IMR-90 (cell line): Measurements from ENCODE around the gene FOXB1. TPM values are rescaled to one million over a fixed set of nuclear protein-coding genes. Genes with fewer than 3 reads are reported as not detected.

Experiments used
- ATAC-seq: fragments of 200-7000 bp; cut with Tn5 transposase; 2 replicates; pipeline ENCODE4 v1.9.1; 2020; ENCODE audit warnings: low read depth, mild to moderate bottlenecking, moderate library complexity
- BruUV-seq: library from RNA; stranded (reverse); fragments of 400-500 nt; replicated peaks from 2 replicates; lab custom pipeline; 2021; lab: Mats Ljungman, UMichigan
- CTCF ChIA-PET: fragments of 300-600 bp; formaldehyde crosslinking; extraction: SDS; loops from one replicate; lab custom pipeline; 2021; ENCODE audit warnings: antibody characterized with exemption; lab: Yijun Ruan, JAX
- POLR2A ChIA-PET: fragments of 300-600 bp; sonication (Branson Sonifier 250); formaldehyde crosslinking; loops from one replicate; lab custom pipeline; 2022; ENCODE audit warnings: antibody characterized with exemption; ENCODE audit not compliant: unreplicated experiment; lab: Charles Lee
- DNase-seq: peaks from one replicate; pipeline ENCODE4 v3.0.0; 2013
- H2AFZ ChIP-seq: replicated peaks from 2 replicates; pipeline ENCODE3; 2013; ENCODE audit warnings: low read length, mild to moderate bottlenecking; ENCODE audit not compliant: poor library complexity
- H2AK5ac ChIP-seq: 2 replicates; pipeline ENCODE4 v1.6.1; 2013; ENCODE audit warnings: low read depth, low read length, inconsistent platforms
- H2AK9ac ChIP-seq: replicated peaks from 2 replicates; pipeline ENCODE3; 2013; ENCODE audit warnings: mild to moderate bottlenecking, low read depth, low read length, moderate library complexity; ENCODE audit not compliant: poor library complexity
- H2BK120ac ChIP-seq: 2 replicates; pipeline ENCODE4 v1.6.1; 2013; ENCODE audit warnings: low read depth, low read length, inconsistent platforms
- H2BK15ac ChIP-seq: 3 replicates; pipeline ENCODE4 v1.6.1; 2013; ENCODE audit warnings: low read depth, low read length, inconsistent platforms
- H2BK20ac ChIP-seq: 2 replicates; pipeline ENCODE4 v1.6.1; 2013; ENCODE audit warnings: low read depth, mild to moderate bottlenecking, inconsistent platforms, low read length, moderate library complexity
- H2BK5ac ChIP-seq: 2 replicates; pipeline ENCODE4 v1.6.1; 2013; ENCODE audit warnings: mild to moderate bottlenecking, low read depth, low read length, inconsistent platforms; ENCODE audit not compliant: poor library complexity, severe bottlenecking
- H3K14ac ChIP-seq: replicated peaks from 2 replicates; pipeline ENCODE4 v1.6.1; 2013; ENCODE audit warnings: low read depth, low read length, inconsistent platforms
- H3K18ac ChIP-seq: 2 replicates; pipeline ENCODE4 v1.6.1; 2013; ENCODE audit warnings: low read depth, low read length, control low read depth
- H3K23ac ChIP-seq: 2 replicates; pipeline ENCODE4 v1.6.1; 2013; ENCODE audit warnings: low read depth, low read length, inconsistent platforms
- H3K27ac ChIP-seq: 2 replicates; pipeline ENCODE4 v1.5.1; 2013; ENCODE audit warnings: mild to moderate bottlenecking, control low read depth, low read length; ENCODE audit not compliant: insufficient read depth
- H3K27me3 ChIP-seq: 2 replicates; pipeline ENCODE4 v1.6.1; 2013; ENCODE audit warnings: low read length; ENCODE audit not compliant: control insufficient read depth, insufficient read depth
- H3K36me3 ChIP-seq: 2 replicates; pipeline ENCODE4 v1.6.1; 2013; ENCODE audit warnings: low read length, mixed read lengths; ENCODE audit not compliant: control insufficient read depth, insufficient read depth
- H3K4ac ChIP-seq: 2 replicates; pipeline ENCODE4 v1.6.1; 2013; ENCODE audit warnings: low read depth, low read length, inconsistent platforms
- H3K4me1 ChIP-seq: 2 replicates; pipeline ENCODE4 v1.6.1; 2013; ENCODE audit warnings: low read length, mixed read lengths; ENCODE audit not compliant: control insufficient read depth, insufficient read depth
- H3K4me2 ChIP-seq: 2 replicates; pipeline ENCODE4 v1.6.1; 2013; ENCODE audit warnings: low read depth, mild to moderate bottlenecking, control low read depth, low read length, moderate library complexity
- H3K4me3 ChIP-seq: 2 replicates; pipeline ENCODE4 v1.5.1; 2013; ENCODE audit warnings: low read depth, mild to moderate bottlenecking, control low read depth, low read length, moderate library complexity; ENCODE audit not compliant: insufficient read depth
- H3K56ac ChIP-seq: 2 replicates; pipeline ENCODE4 v1.6.1; 2013; ENCODE audit warnings: low read length, inconsistent platforms; ENCODE audit not compliant: insufficient read depth; ENCODE audit errors: extremely low read depth
- H3K79me1 ChIP-seq, 2 experiments: 2 replicates each; pipeline ENCODE4 v1.6.1; 2013; ENCODE audit warnings: low read length in 2 of 2, inconsistent platforms in 1 of 2, low read depth in 1 of 2
- H3K9ac ChIP-seq: 2 replicates; pipeline ENCODE4 v1.6.1; 2013; ENCODE audit warnings: low read depth, low read length, control low read depth
- H3K9me1 ChIP-seq: 2 replicates; pipeline ENCODE4 v1.6.1; 2013; ENCODE audit warnings: low read length, inconsistent platforms; ENCODE audit not compliant: insufficient read depth
- H3K9me3 ChIP-seq: 2 replicates; pipeline ENCODE4 v1.6.1; 2013; ENCODE audit warnings: low read length; ENCODE audit not compliant: control insufficient read depth, insufficient read depth
- H4K20me1 ChIP-seq: 2 replicates; pipeline ENCODE4 v1.6.1; 2013; ENCODE audit warnings: low read length, inconsistent platforms; ENCODE audit not compliant: insufficient read depth
- H4K5ac ChIP-seq: 2 replicates; pipeline ENCODE4 v1.6.1; 2013; ENCODE audit warnings: mild to moderate bottlenecking, low read depth, low read length, control low read depth
- H4K8ac ChIP-seq, 2 experiments: 2 replicates each; pipeline ENCODE4 v1.6.1; 2013; ENCODE audit warnings: low read depth in 2 of 2, low read length in 2 of 2, control low read depth in 1 of 2, inconsistent platforms in 1 of 2
- H4K91ac ChIP-seq: 2 replicates; pipeline ENCODE4 v1.6.1; 2013; ENCODE audit warnings: low read depth, low read length, inconsistent platforms; ENCODE audit not compliant: insufficient read depth
- CEBPB ChIP-seq: IDR thresholded peaks from 2 replicates; pipeline ENCODE4 v1.6.1; 2012; ENCODE audit warnings: low read depth, low read length, improper control_type of control experiment
- CHD1 ChIP-seq: IDR thresholded peaks from 2 replicates; pipeline ENCODE4 v1.6.1; 2012; ENCODE audit warnings: low read depth, low read length, improper control_type of control experiment
- ELK1 ChIP-seq: fragments of 150-350 bp; IDR thresholded peaks from 2 replicates; pipeline ENCODE4 v1.6.1; 2016; ENCODE audit warnings: low read depth, mild to moderate bottlenecking, low read length, moderate library complexity, borderline replicate concordance
- FOS ChIP-seq: fragments of 150-350 bp; IDR thresholded peaks from 2 replicates; pipeline ENCODE4 v1.6.1; 2016; ENCODE audit warnings: low read depth, low read length
- MAFK ChIP-seq: IDR thresholded peaks from 2 replicates; pipeline ENCODE4 v1.6.1; 2012; ENCODE audit warnings: low read depth, low read length, improper control_type of control experiment
- MXI1 ChIP-seq: IDR thresholded peaks from 2 replicates; pipeline ENCODE4 v1.6.1; 2012; ENCODE audit warnings: low read depth, mild to moderate bottlenecking, low read length, moderate library complexity, borderline replicate concordance
- NFE2L2 ChIP-seq: fragments of 150-350 bp; IDR thresholded peaks from 2 replicates; pipeline ENCODE4 v1.6.1; 2016; ENCODE audit warnings: low read depth, mild to moderate bottlenecking, low read length
- POLR2A ChIP-seq: IDR thresholded peaks from 2 replicates; pipeline ENCODE4 v1.6.1; 2012; ENCODE audit warnings: mild to moderate bottlenecking, low read depth, low read length
- RCOR1 ChIP-seq: IDR thresholded peaks from 2 replicates; pipeline ENCODE4 v1.6.1; 2012; ENCODE audit warnings: mild to moderate bottlenecking, low read length, improper control_type of control experiment; ENCODE audit not compliant: insufficient replicate concordance
- SMC3 ChIP-seq: fragments of 150-350 bp; IDR thresholded peaks from 2 replicates; pipeline ENCODE4 v1.6.1; 2016; ENCODE audit warnings: low read depth, mild to moderate bottlenecking, antibody characterized with exemption, low read length, moderate library complexity
- USF2 ChIP-seq: fragments of 150-350 bp; IDR thresholded peaks from 2 replicates; pipeline ENCODE4 v1.6.1; 2017; ENCODE audit warnings: mild to moderate bottlenecking, antibody characterized with exemption, low read length, low read depth
- WGBS, 2 experiments: methylation state at CpG; one replicate each; pipeline versions ENCODE4 v1.1.5 to v1.1.7; 2013; ENCODE audit warnings: missing lambda C conversion rate in 2 of 2; ENCODE audit not compliant: insufficient read length in 1 of 2; ENCODE audit errors: extremely low coverage in 2 of 2; 5-methylcytosine and 5-hydroxymethylcytosine counted together
- dilution Hi-C: fragments of 300-500 bp; cut with HindIII; formaldehyde crosslinking; loops from one replicate; pipeline ENCODE4 v1.14.3; 2018; ENCODE audit warnings: low sequenced_read_pairs; ENCODE audit not compliant: unreplicated experiment
- in situ Hi-C: fragments of 300-500 bp; cut with MboI; formaldehyde crosslinking; loops from 3 replicates; pipeline ENCODE4 v1.14.3; 2019; ENCODE audit warnings: low sequenced_read_pairs, inconsistent platforms, mixed read lengths
- intact Hi-C: fragments of 100-400 bp; cut with micrococcal nuclease; formaldehyde crosslinking; loops from 2 replicates; pipeline ENCODE4 v1.10.0; 2022
- polyA plus RNA-seq, 3 experiments: library from polyadenylated mRNA; depleted of rRNA; stranded (reverse); fragments of >200 nt; gene quantifications; 2 replicates each; pipeline ENCODE4 v1.2.3, GENCODE V29; 2012; ENCODE audit warnings: low replicate concordance in 1 of 3
- total RNA-seq: library from RNA; depleted of rRNA; stranded (reverse); fragments of >200 nt; gene quantifications from 2 replicates; pipeline ENCODE4 v1.2.3, GENCODE V29; 2012

FOXB1 gene
- total and polyA plus RNA-seq, 2 of the 4 experiments (the other 2 are of a cell fraction) = not detected

DNA sequence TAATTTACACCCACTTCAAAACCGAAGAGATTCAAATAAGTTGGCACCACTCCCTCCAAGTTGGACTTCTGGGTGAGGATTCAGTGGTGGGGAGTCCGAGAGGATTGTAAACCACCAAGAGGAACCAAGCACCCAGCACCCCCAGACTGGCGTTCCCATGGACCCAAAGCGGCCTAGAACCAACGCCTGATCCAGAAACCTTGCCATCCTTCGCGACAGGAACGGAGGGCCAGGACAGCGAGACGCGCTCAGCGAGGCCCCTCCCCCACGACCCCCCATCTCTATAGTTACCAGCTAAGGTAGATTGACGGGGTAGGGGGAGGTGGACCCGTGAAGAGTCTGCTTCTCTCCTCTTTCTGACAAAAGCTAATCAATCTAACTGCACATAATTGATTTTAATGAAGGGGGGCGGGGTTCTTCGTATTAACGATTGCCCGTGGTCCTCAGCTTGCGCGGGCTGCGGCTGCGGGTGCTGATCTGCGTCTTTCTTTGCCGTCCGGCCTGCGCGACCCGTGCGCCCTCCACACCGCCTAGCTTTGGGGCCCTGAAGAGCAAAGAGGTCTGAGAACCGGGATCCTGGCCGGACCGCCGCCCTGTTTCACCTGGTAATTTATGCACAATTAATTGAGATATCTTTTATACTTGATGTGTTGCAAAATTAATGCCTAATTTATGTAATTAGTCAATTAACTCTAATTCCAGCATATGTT, 10.9 kb upstream of the FOXB1 start:
- ChIA-PET POLR2A (no interaction called here), CTCF (no interaction called here)
- Histone ChIP-seq H3K18ac (no peak overlapping the region), H4K20me1 (no peaks in the 10 kb centered on the region), H3K4me2 (no peak overlapping the region), H3K27ac (no peak overlapping the region), H3K4ac (no peak overlapping the region), H3K23ac (no peak overlapping the region), H2AK5ac (no peak overlapping the region), H2AK9ac (no peak overlapping the region), H4K8ac (no peak overlapping the region), H2BK5ac (no peak overlapping the region), H3K79me1 (no peaks in the 10 kb centered on the region), H2BK20ac (no peak overlapping the region), H3K4me3 (no peak overlapping the region), H3K56ac (no peak overlapping the region), H3K9ac (no peak overlapping the region), H3K36me3 (no peaks in the 10 kb centered on the region), H3K4me1 (no peaks in the 10 kb centered on the region), H3K14ac (no peak overlapping the region), H2AFZ (no peak overlapping the region), H4K91ac (no peak overlapping the region), H2BK15ac (no peak overlapping the region), H2BK120ac (no peak overlapping the region), H3K9me1 (no peaks in the 10 kb centered on the region), H3K27me3 (peaks cover 58% of the 10 kb centered on the region), H3K9me3 (no peaks in the 10 kb centered on the region), H4K5ac (no peak overlapping the region)
- TF ChIP-seq RCOR1 (no peak), CHD1 (no peak), CEBPB (no peak), POLR2A (no peak), FOS (no peak), ELK1 (no peak), MAFK (no peak), MXI1 (no peak), USF2 (no peak), NFE2L2 (no peak), SMC3 (no peak)
- dilution Hi-C loops (no loop called here), in situ Hi-C loops (no loop called here), intact Hi-C loops (no loop called here)
- no peak for DNase-seq
- ATAC-seq = no peak
- WGBS, 2 experiments = no CpG with 5 or more reads among the region's 35 CpGs
- BruUV-seq = no TSS peak
